Measurements from ENCODE around the gene MRPL1. TPM values are rescaled to one million over a fixed set of nuclear protein-coding genes. Genes with fewer than 3 reads are reported as not detected.

The MRPL1 gene
- 151 and 161 TPM in 2 replicates for polyA plus RNA-seq

GRCh38 chr4:77862478-77863216 is at the start of gene MRPL1:
Gene MRPL1, plus strand, starts transcription at chr4:77862830. Its CDS starts 19 bp downstream, at chr4:77862849.

DNA sequence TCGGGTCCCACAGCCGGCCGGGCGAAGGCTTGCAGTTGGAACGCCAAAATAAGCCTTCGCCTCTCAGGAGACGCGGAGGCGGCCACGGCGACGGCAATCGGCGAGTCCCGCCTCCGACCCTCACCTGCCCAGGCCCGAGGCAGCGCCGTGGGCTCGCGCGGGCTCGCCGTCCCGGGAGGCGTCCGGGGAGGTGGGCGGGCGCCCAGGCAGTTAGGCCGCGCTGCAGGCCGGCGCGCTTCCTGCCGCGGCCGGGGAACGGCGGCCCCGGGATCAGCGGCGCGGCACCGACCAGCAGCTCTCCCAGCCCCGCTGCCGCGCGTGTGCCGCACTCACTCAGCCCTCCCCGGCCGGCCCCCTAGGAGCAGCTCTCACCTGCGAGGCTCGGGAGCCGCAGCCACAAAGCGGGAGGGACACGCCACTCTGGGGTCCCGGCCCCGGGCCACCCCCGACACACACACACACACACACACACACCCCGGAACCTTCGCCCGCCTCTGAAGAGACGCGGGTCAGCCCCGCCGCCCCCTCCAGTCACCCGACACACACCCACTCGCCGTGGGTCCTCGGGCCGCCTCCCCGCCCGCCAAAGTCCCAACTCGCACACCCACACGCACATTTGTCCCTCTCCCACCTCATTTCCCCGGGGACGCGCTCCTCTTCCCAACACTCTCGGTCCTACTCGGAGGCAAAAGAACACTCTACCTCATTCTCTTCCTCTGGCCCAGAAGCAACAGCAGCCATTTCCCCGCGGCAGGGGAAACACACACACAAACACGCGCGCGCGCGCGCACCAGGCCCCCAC is 43.8 kb upstream of the MRPL1 start, which contains the start of gene CNOT6L:
TSS of gene CNOT6L (minus strand) at position 767 of the 802 bp plus-strand sequence. CDS start at position 707, 60 bp downstream.

Other genes with a start within 250 kb of the MRPL1 start
- gene CNOT6L, start 43.5 kb upstream of the MRPL1 start, polyA plus RNA-seq = 6.2 and 6.4 TPM in 2 replicates
- gene FRAS1, start 194.5 kb downstream of the MRPL1 start, polyA plus RNA-seq = 2.6 and 8.4 TPM in 2 replicates

Measured in Purkinje cell (primary cell).